Measurements from ENCODE around the gene TRIO.

TRIO gene

GRCh38 chr5:14330291-14330690 lies 187.1 kb downstream of the TRIO start:
- DNase-seq (ENCODE audit: low read depth), result no peak

- no peak for DNase-seq (ENCODE audit: low read depth)
Measured at GRCh38 chr5:14330729-14331385, 187.7 kb downstream of the TRIO start.

GRCh38 chr5:14331386-14331781 lies 188.2 kb downstream of the TRIO start:
- DNase-seq (ENCODE audit: low read depth), result no peak

- DNase-seq (ENCODE audit: low read depth), result no peak
Measured at GRCh38 chr5:14332038-14332631, 189.0 kb downstream of the TRIO start.

GRCh38 chr5:14332746-14333145 lies 189.6 kb downstream of the TRIO start:
- no peak for DNase-seq (ENCODE audit: low read depth)

GRCh38 chr5:14337593-14337992 lies 194.5 kb downstream of the TRIO start:
- no peak for DNase-seq (ENCODE audit: low read depth)

GRCh38 chr5:14339468-14339867 lies 196.3 kb downstream of the TRIO start:
- no peak for DNase-seq (ENCODE audit: low read depth)

- no peak for DNase-seq (ENCODE audit: low read depth)
Measured at GRCh38 chr5:14341571-14342230, 198.6 kb downstream of the TRIO start.

GRCh38 chr5:14342306-14342705 lies 199.2 kb downstream of the TRIO start:
- no peak for DNase-seq (ENCODE audit: low read depth)

- no peak for DNase-seq (ENCODE audit: low read depth)
Measured at GRCh38 chr5:14343376-14343775, 200.2 kb downstream of the TRIO start.

- no peak for DNase-seq (ENCODE audit: low read depth)
Measured at GRCh38 chr5:14347522-14347921, 204.4 kb downstream of the TRIO start.

GRCh38 chr5:14348142-14348541 lies 205.0 kb downstream of the TRIO start:
- DNase-seq (ENCODE audit: low read depth), result no peak

- no peak for DNase-seq (ENCODE audit: low read depth)
Measured at GRCh38 chr5:14349029-14349428, 205.9 kb downstream of the TRIO start.

GRCh38 chr5:14351086-14351661 lies 208.0 kb downstream of the TRIO start:
- DNase-seq (ENCODE audit: low read depth), result no peak

- peak; percentile 31 for DNase-seq (ENCODE audit: low read depth)
Measured at GRCh38 chr5:14351845-14352712, 208.9 kb downstream of the TRIO start.

- no peak for DNase-seq (ENCODE audit: low read depth)
Measured at GRCh38 chr5:14353726-14354474, 210.8 kb downstream of the TRIO start.

GRCh38 chr5:14355391-14355790 lies 212.2 kb downstream of the TRIO start:
- DNase-seq (ENCODE audit: low read depth), result no peak

- no peak for DNase-seq (ENCODE audit: low read depth)
Measured at GRCh38 chr5:14356305-14356704, 213.2 kb downstream of the TRIO start.

- DNase-seq (ENCODE audit: low read depth), result no peak
Measured at GRCh38 chr5:14357441-14357840, 214.3 kb downstream of the TRIO start.

GRCh38 chr5:14357851-14358250 lies 214.7 kb downstream of the TRIO start:
- no peak for DNase-seq (ENCODE audit: low read depth)

GRCh38 chr5:14358536-14358935 lies 215.4 kb downstream of the TRIO start:
- DNase-seq (ENCODE audit: low read depth), result no peak
